Urothelium cell line (cell line): ENCODE results near the gene DHH.

Source experiments
- DNase-seq: peaks from one replicate; pipeline ENCODE4 v3.0.0; 2011; ENCODE audit warnings: low spot score, mixed read lengths
- FAIRE-seq: peaks from 2 replicates; lab custom pipeline; 2011; peaks lifted over from hg19 to GRCh38; lab: Jason Lieb, UNC

The DHH gene

GRCh38 chr12:49109641-49110463 lies 15.3 kb upstream of the DHH start:
- FAIRE-seq (no peak), DNase-seq (peak; percentile 37)

- no peak for DNase-seq
These were observed 14.4 kb upstream of the DHH start for GRCh38 chr12:49108958-49109404.

GRCh38 chr12:49105504-49106084 lies 11.0 kb upstream of the DHH start:
- FAIRE-seq (no peak), DNase-seq (no peak)

More at GRCh38 chr12:49108958-49109404, 14.4 kb upstream of the DHH start:
- no peak for FAIRE-seq

GRCh38 chr12:49104822-49105221 lies 10.2 kb upstream of the DHH start:
- DNase-seq: no peak
- no peak for FAIRE-seq

- DNase-seq: no peak
- no peak for FAIRE-seq
These were observed 5.8 kb upstream of the DHH start for GRCh38 chr12:49100380-49100779.

GRCh38 chr12:49098703-49099102 lies 4.1 kb upstream of the DHH start:
- no peak for FAIRE-seq
- DNase-seq: no peak

GRCh38 chr12:49098035-49098451 lies 3.4 kb upstream of the DHH start:
- DNase-seq: peak; percentile 65
- no peak for FAIRE-seq

GRCh38 chr12:49097381-49097780 lies 2.8 kb upstream of the DHH start:
- DNase-seq: no peak
- FAIRE-seq: no peak

GRCh38 chr12:49094975-49095365 lies 369 bp upstream of the DHH start:
- FAIRE-seq (no peak), DNase-seq (no peak)

GRCh38 chr12:49093792-49094159 lies 825 bp downstream of the DHH start:
- DNase-seq (no peak), FAIRE-seq (no peak)

GRCh38 chr12:49092816-49093406 lies 1.7 kb downstream of the DHH start:
- FAIRE-seq: no peak
- no peak for DNase-seq

GRCh38 chr12:49092086-49092815 lies 2.4 kb downstream of the DHH start:
- FAIRE-seq (no peak), DNase-seq (peak; percentile 80)

- FAIRE-seq (no peak), DNase-seq (no peak)
These were observed 2.8 kb downstream of the DHH start for GRCh38 chr12:49091836-49092085.

- DNase-seq: no peak
These were observed 3.4 kb downstream of the DHH start for GRCh38 chr12:49091056-49091835.

GRCh38 chr12:49089821-49090773 lies 4.5 kb downstream of the DHH start:
- no peak for FAIRE-seq
- no peak for DNase-seq

More at GRCh38 chr12:49091056-49091835, 3.4 kb downstream of the DHH start:
- FAIRE-seq: no peak

GRCh38 chr12:49088932-49089330 lies 5.7 kb downstream of the DHH start:
- DNase-seq (no peak), FAIRE-seq (no peak)

GRCh38 chr12:49088150-49088931 lies 6.3 kb downstream of the DHH start:
- FAIRE-seq: peak; percentile 13
- peak; percentile 93 for DNase-seq

- DNase-seq (no peak), FAIRE-seq (no peak)
These were observed 8.5 kb downstream of the DHH start for GRCh38 chr12:49086116-49086515.

- FAIRE-seq: no peak
These were observed 10.2 kb downstream of the DHH start for GRCh38 chr12:49084438-49084837.

More at GRCh38 chr12:49084438-49084837, 10.2 kb downstream of the DHH start:
- no peak for DNase-seq
